B cell (primary cell): Measurements from ENCODE around the gene ISG20L2. TPM values are rescaled to one million over a fixed set of nuclear protein-coding genes. Genes with fewer than 3 reads are reported as not detected.

ENCODE experiments used
- ATAC-seq: fragments of 200-7000 bp; cut with Tn5 transposase; one replicate; pipeline ENCODE4 v1.10.0; 2021; ENCODE audit warnings: low read depth, mild to moderate bottlenecking, moderate number of reproducible peaks, moderate library complexity
- CTCF ChIA-PET: fragments of 350-600 bp; sonication (Branson Sonifier 250); formaldehyde crosslinking; loops from one replicate; lab custom pipeline; 2021; ENCODE audit warnings: antibody characterized with exemption, inconsistent platforms; lab: Charles Lee
- POLR2A ChIA-PET: fragments of 350-600 bp; sonication (Branson Sonifier 250); formaldehyde crosslinking; loops from one replicate; lab custom pipeline; 2021; ENCODE audit warnings: antibody characterized with exemption; lab: Charles Lee
- DNase-seq: peaks from one replicate; pipeline ENCODE4 v3.0.0; 2013
- H2AFZ ChIP-seq: 2 replicates; pipeline ENCODE4 v1.6.1; 2012; ENCODE audit warnings: mild to moderate bottlenecking, low read depth, low read length; ENCODE audit not compliant: insufficient read depth, poor library complexity, severe bottlenecking
- H3K27ac ChIP-seq, 2 donors: 1 replicate in 1 of 2; 2 replicates in 1 of 2; pipeline ENCODE4 v1.5.1; 2012 to 2013; ENCODE audit warnings: low read length in 2 of 2, mild to moderate bottlenecking in 2 of 2, moderate library complexity in 1 of 2
- H3K27me3 ChIP-seq, 4 experiments: fragments of 200-600 bp in 1 of 4; sonication (generic) in 1 of 4; replicated peaks in 1 of 4; 1 replicate in 2 of 4; 2 replicates in 2 of 4; pipeline versions ENCODE4 v1.6.1 to v1.7.0; 2013 to 2016; ENCODE audit warnings: low read length in 3 of 4, mild to moderate bottlenecking in 2 of 4, mixed read lengths in 1 of 4, moderate library complexity in 1 of 4; ENCODE audit not compliant: insufficient read depth in 4 of 4, control insufficient read depth in 3 of 4; ENCODE audit errors: control extremely low read depth in 1 of 4
- H3K36me3 ChIP-seq, 2 experiments: replicated peaks in 1 of 2; 1 replicate in 1 of 2; 2 replicates in 1 of 2; pipeline versions ENCODE4 v1.6.1 to v1.7.1; 2013; ENCODE audit warnings: low read length in 1 of 2; ENCODE audit not compliant: insufficient read depth in 2 of 2, control insufficient read depth in 1 of 2; ENCODE audit errors: control extremely low read depth in 1 of 2, extremely low read depth in 1 of 2
- H3K4me1 ChIP-seq, 2 donors: fragments of 200-600 bp in 1 of 2; sonication (generic) in 1 of 2; 1 replicate in 1 of 2; 2 replicates in 1 of 2; pipeline versions ENCODE4 v1.5.1 to v1.6.1; 2013 to 2017; ENCODE audit warnings: low read length in 2 of 2; ENCODE audit not compliant: control insufficient read depth in 2 of 2, insufficient read depth in 2 of 2
- H3K4me2 ChIP-seq: replicated peaks from 2 replicates; pipeline ENCODE3; 2012; ENCODE audit warnings: mild to moderate bottlenecking, low read depth, low read length; ENCODE audit not compliant: poor library complexity, severe bottlenecking
- H3K4me3 ChIP-seq, 5 experiments: fragments of 200-600 bp in 1 of 5; sonication (generic) in 1 of 5; 1 replicate in 3 of 5; 2 replicates in 2 of 5; pipeline versions ENCODE4 v1.5.1 to v1.7.0; 2011 to 2016; ENCODE audit warnings: low read length in 4 of 5, mild to moderate bottlenecking in 4 of 5, low read depth in 2 of 5, control low read depth in 1 of 5, moderate library complexity in 1 of 5; ENCODE audit not compliant: insufficient read depth in 1 of 5; ENCODE audit errors: control extremely low read depth in 1 of 5, extremely low read depth in 1 of 5
- H3K79me2 ChIP-seq: fragments of 200-600 bp; sonication (generic); one replicate; pipeline ENCODE4 v1.6.0; 2016; ENCODE audit warnings: low read length; ENCODE audit not compliant: control insufficient read depth, insufficient read depth
- H3K9ac ChIP-seq: fragments of 200-600 bp; sonication (generic); 2 replicates; pipeline ENCODE4 v1.6.1; 2017; ENCODE audit warnings: mild to moderate bottlenecking, low read length, moderate library complexity
- H3K9me3 ChIP-seq, 3 donors: one replicate each; pipeline versions ENCODE4 v1.6.1 to v1.7.1; 2013; ENCODE audit warnings: low read length in 2 of 3; ENCODE audit not compliant: control insufficient read depth in 2 of 3, insufficient read depth in 1 of 3; ENCODE audit errors: control extremely low read depth in 1 of 3
- H4K20me1 ChIP-seq: 2 replicates; pipeline ENCODE4 v1.6.0; 2012; ENCODE audit warnings: mild to moderate bottlenecking, low read length; ENCODE audit not compliant: insufficient read depth, control insufficient read depth, poor library complexity, severe bottlenecking
- H3K27ac Mint-ChIP-seq: one replicate; pipeline ENCODE4 v1.8.0; 2021; ENCODE audit warnings: mixed read lengths
- H3K27me3 Mint-ChIP-seq: one replicate; pipeline ENCODE4 v1.8.0; 2021; ENCODE audit warnings: mixed read lengths
- H3K4me1 Mint-ChIP-seq: one replicate; pipeline ENCODE4 v1.8.0; 2021; ENCODE audit warnings: mixed read lengths
- H3K4me3 Mint-ChIP-seq: one replicate; pipeline ENCODE4 v1.8.0; 2021; ENCODE audit warnings: mixed read lengths
- H3K9me3 Mint-ChIP-seq: one replicate; pipeline ENCODE4 v1.8.0; 2022; ENCODE audit warnings: mixed read lengths; ENCODE audit not compliant: insufficient read depth
- EZH2 ChIP-seq: IDR thresholded peaks from 2 replicates; pipeline ENCODE4 v1.6.1; 2012; ENCODE audit warnings: borderline replicate concordance, low read depth, mild to moderate bottlenecking, moderate library complexity, low read length; ENCODE audit not compliant: insufficient read depth, poor library complexity, severe bottlenecking
- WGBS: methylation state at CpG from one replicate; pipeline ENCODE4 v1.1.5; 2013; ENCODE audit warnings: missing lambda C conversion rate; ENCODE audit not compliant: insufficient coverage; 5-methylcytosine and 5-hydroxymethylcytosine counted together
- intact Hi-C: fragments of 100-400 bp; cut with micrococcal nuclease; formaldehyde crosslinking; loops from one replicate; pipeline ENCODE4 v1.10.0; 2022
- polyA plus RNA-seq: library from polyadenylated mRNA; depleted of rRNA; stranded (reverse); fragments of >200 nt; gene quantifications from 2 replicates; pipeline ENCODE4 v1.2.3, GENCODE V29; 2012
- total RNA-seq, 2 donors: library from RNA; stranded (reverse); fragments of 120-200 nt in 1 of 2; gene quantifications; 1 replicate in 1 of 2; 2 replicates in 1 of 2; pipeline versions ENCODE4 v1.2.3 to v1.2.4, GENCODE V29; 2013 to 2022
- TF ChIP-seq, protein P1 (sequence below): fragments of 200-600 bp; IDR thresholded peaks from one replicate; pipeline ENCODE4 v1.8.0; 2022; ENCODE audit warnings: antibody characterized with exemption, mild to moderate bottlenecking

The ISG20L2 gene
- total and polyA plus RNA-seq, 2 donors (not counting 1 experiment from before 2014, with no cell fraction given): 30.1 to 51.7 TPM

DNA sequence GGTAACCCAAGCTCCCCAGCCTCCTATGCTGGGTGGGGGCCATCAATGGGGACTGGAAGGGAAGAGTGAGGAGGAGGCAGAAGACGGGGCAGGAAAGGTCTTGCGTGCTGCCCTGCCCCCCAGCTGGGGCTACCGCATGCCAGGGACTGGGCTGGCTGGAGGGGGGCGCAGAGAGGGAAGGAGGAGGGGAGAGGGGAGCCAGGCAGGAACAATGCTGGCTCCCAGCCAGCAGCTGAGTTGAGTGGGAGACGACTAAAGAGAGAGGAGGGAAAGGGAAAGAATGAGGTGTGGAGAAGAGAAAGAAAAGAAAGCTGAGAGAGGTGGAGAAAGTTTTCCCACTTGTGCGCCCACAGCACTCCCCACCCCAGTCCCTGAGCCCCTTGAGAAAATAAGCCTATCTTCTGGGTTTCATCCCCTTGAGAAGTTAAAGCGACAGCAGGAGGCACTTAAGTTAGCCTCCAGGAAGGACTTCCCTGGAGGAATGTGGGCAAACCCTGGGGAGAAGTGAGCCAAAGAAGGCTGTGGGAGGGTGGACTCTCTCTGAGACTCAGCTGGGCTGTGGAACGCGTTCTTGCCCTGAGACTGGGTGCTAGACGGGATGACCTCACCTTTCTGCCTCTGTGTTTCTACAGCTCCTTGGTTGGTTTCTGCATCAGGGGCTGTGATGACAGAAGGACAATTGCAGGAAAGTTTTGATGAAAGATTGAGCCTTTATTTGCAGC lies 38.5 kb downstream of the ISG20L2 start:
- Histone ChIP-seq H3K4me1 (peaks cover 11 to 21% of the 10 kb centered on the region in 2 donors), H3K27me3 (peaks cover 0 to 64% (median 33%) of the 10 kb centered on the region in 4 experiments), H3K4me3 (no peak overlapping the region), H2AFZ (no peak overlapping the region), H3K27ac (no peak overlapping the region), H4K20me1 (no peaks in the 10 kb centered on the region), H3K9ac (no peak overlapping the region), H3K36me3 (no peaks in the 10 kb centered on the region), H3K79me2 (no peaks in the 10 kb centered on the region), H3K4me2 (peak overlapping the region; percentile 37), H3K9me3 (peaks cover 0 to 3% (median 0%) of the 10 kb centered on the region in 3 donors)
- Mint-ChIP-seq H3K4me1 (peaks cover 16% of the 10 kb centered on the region), H3K27me3 (peaks cover 49% of the 10 kb centered on the region), H3K27ac (no peak overlapping the region), H3K9me3 (no peaks in the 10 kb centered on the region), H3K4me3 (no peak overlapping the region)
- no peak for TF ChIP-seq EZH2
- TF ChIP-seq, protein P1, sequence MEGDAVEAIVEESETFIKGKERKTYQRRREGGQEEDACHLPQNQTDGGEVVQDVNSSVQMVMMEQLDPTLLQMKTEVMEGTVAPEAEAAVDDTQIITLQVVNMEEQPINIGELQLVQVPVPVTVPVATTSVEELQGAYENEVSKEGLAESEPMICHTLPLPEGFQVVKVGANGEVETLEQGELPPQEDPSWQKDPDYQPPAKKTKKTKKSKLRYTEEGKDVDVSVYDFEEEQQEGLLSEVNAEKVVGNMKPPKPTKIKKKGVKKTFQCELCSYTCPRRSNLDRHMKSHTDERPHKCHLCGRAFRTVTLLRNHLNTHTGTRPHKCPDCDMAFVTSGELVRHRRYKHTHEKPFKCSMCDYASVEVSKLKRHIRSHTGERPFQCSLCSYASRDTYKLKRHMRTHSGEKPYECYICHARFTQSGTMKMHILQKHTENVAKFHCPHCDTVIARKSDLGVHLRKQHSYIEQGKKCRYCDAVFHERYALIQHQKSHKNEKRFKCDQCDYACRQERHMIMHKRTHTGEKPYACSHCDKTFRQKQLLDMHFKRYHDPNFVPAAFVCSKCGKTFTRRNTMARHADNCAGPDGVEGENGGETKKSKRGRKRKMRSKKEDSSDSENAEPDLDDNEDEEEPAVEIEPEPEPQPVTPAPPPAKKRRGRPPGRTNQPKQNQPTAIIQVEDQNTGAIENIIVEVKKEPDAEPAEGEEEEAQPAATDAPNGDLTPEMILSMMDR: no peak
- ATAC-seq: no peak
- CTCF ChIA-PET: interaction anchor here (0.6 to 7.0 kb wide), 45 partner anchors 9 to 400 kb away, joined by 3 to 245 read pairs (median 5); partner anchors contain the start of genes CRABP2, HAPLN2, ISG20L2 and METTL25B
- intact Hi-C loops: loop anchor here (1.0 to 5.0 kb wide), 4 partner anchors 16 to 77 kb away; partner anchors contain the start of gene PRCC
- POLR2A ChIA-PET: interaction anchor here (1.4 kb wide), 1 partner anchor 38 kb away, joined by 7 read pairs; the partner anchor contains the start of genes ISG20L2 and METTL25B
- DNase-seq: no peak
- 37% methylated on average over 9 of the region's 10 CpGs for WGBS
